Left ventricle myocardium inferior (tissue), 1 donor: Measurements from ENCODE around the gene PIGU. TPM values are rescaled to one million over a fixed set of nuclear protein-coding genes. Genes with fewer than 3 reads are reported as not detected.

Source experiments
- DNase-seq: peaks from one replicate; pipeline ENCODE4 v3.0.0-alpha.2; 2020
- H3K27ac ChIP-seq: fragments of 200-600 bp; replicated peaks from 2 replicates; pipeline ENCODE4 v1.8.0; 2021
- H3K27me3 ChIP-seq: fragments of 200-600 bp; 2 replicates; pipeline ENCODE4 v1.8.0; 2021; ENCODE audit warnings: low read depth
- H3K36me3 ChIP-seq: fragments of 200-600 bp; 2 replicates; pipeline ENCODE4 v1.8.0; 2021
- H3K4me1 ChIP-seq: fragments of 200-600 bp; 2 replicates; pipeline ENCODE4 v1.8.0; 2021
- H3K4me3 ChIP-seq: fragments of 200-600 bp; 2 replicates; pipeline ENCODE4 v1.8.0; 2021; ENCODE audit warnings: mild to moderate bottlenecking, moderate library complexity
- H3K9me3 ChIP-seq: fragments of 200-600 bp; replicated peaks from 2 replicates; pipeline ENCODE4 v1.8.0; 2021
- intact Hi-C: fragments of 100-400 bp; cut with micrococcal nuclease; formaldehyde crosslinking; loops from one replicate; pipeline ENCODE4 v1.11.0; 2022
- total RNA-seq: library from RNA; stranded (reverse); fragmentation: NEBNext Ultra II Directional; extraction: Animal tissue kit (Norgen Biotek cat#: 25700); gene quantifications from one replicate; pipeline ENCODE4 v1.2.1, GENCODE V29; 2021
- TF ChIP-seq, protein P1 (sequence below): fragments of 200-600 bp; IDR thresholded peaks from 2 replicates; pipeline ENCODE4 v1.8.0; 2021; ENCODE audit warnings: antibody characterized with exemption, mild to moderate bottlenecking, borderline replicate concordance
- donor health status: DM: no; HTN: yes; CAD: no; lungs with severe emphysema.

The PIGU gene
- total RNA-seq, 1 donor from 2014 or later, result 13.7 TPM

DNA sequence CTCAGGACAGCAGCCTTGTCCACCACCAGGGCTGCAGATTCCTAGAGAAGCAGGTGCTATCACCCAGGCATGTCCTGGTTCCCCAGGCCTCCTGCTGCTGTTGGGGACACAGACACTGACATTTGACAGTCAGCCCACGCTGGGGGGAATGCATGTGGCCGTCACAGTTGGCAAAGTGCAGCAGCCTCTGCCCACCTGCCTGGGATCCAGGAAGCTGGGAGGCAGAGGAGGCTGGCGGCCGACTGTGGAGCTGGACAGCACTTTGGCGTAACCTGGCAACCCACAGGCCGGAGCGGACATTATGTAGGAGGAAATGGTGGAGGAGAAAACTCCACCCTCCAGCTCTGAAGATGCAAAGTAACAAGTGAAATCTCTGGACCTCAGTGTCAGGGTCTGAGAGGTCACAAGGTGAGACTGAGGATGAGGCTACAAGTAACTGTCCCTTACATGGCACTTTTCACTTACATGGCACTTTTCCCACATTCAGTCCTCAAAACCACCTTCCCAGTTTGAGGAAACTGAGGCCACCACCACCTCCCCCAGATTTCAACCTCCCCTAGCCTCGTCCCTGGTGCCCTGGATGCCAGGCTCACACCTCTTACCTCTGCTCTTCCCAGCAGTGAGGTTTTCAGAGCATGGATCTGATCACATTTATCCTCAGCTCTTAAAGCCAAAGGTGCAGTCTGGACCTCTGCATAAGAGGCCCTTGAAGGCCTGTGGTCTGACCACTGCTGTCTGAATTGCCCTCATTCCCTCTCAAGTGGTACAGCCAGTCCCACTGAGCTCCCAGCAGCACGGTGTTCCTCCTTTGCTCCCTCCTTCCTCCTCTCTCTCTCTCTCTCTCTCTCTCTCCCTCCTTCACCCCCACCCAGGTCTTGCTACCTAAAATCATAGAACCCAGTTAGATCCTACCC lies 109.7 kb downstream of the PIGU start:
- TF ChIP-seq, protein P1, sequence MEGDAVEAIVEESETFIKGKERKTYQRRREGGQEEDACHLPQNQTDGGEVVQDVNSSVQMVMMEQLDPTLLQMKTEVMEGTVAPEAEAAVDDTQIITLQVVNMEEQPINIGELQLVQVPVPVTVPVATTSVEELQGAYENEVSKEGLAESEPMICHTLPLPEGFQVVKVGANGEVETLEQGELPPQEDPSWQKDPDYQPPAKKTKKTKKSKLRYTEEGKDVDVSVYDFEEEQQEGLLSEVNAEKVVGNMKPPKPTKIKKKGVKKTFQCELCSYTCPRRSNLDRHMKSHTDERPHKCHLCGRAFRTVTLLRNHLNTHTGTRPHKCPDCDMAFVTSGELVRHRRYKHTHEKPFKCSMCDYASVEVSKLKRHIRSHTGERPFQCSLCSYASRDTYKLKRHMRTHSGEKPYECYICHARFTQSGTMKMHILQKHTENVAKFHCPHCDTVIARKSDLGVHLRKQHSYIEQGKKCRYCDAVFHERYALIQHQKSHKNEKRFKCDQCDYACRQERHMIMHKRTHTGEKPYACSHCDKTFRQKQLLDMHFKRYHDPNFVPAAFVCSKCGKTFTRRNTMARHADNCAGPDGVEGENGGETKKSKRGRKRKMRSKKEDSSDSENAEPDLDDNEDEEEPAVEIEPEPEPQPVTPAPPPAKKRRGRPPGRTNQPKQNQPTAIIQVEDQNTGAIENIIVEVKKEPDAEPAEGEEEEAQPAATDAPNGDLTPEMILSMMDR, result no peak
- H3K36me3 ChIP-seq, result peaks cover 34% of the 10 kb centered on the region
- H3K4me3 ChIP-seq, result no peak overlapping the region
- H3K4me1 ChIP-seq, result peaks cover 13% of the 10 kb centered on the region
- H3K9me3 ChIP-seq, result no peaks in the 10 kb centered on the region
- no peaks in the 10 kb centered on the region for H3K27me3 ChIP-seq
- no peak overlapping the region for H3K27ac ChIP-seq
- intact Hi-C loops, result no loop called here
- no peak for DNase-seq

GRCh38 chr20:34564833-34565232 lies 112.1 kb downstream of the PIGU start:
- Histone ChIP-seq H3K4me1 (peaks cover 10% of the 10 kb centered on the region), H3K27me3 (no peaks in the 10 kb centered on the region), H3K9me3 (no peaks in the 10 kb centered on the region), H3K4me3 (no peak overlapping the region), H3K36me3 (peaks cover 18% of the 10 kb centered on the region), H3K27ac (peak overlapping the region; percentile 31)
- DNase-seq, result no peak
- intact Hi-C loops, result no loop called here
- TF ChIP-seq, protein P1, result no peak

DNA sequence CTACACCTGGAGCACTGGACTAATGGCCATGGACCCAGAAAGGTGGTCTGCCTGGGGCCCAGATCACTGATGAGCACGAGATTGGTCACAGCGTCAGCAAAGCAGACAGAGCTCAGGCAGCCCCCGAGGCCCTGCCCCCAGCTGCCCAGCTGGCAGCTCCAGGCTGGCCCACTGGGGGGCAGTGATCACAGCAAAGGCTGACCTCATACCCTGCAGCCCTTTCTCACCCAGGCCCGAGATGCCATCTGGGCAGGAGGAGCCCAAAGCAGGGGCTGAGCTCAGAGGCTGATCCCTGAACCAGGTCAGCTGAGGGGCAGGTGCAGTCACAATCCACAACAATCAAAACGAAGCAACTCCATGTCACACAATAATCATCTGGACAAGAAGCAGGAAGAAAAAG lies 114.3 kb downstream of the PIGU start:
- Histone ChIP-seq H3K27me3 (no peaks in the 10 kb centered on the region), H3K9me3 (no peaks in the 10 kb centered on the region), H3K4me1 (peaks cover 29% of the 10 kb centered on the region), H3K27ac (peak overlapping the region; percentile 23), H3K36me3 (peaks cover 6% of the 10 kb centered on the region), H3K4me3 (no peak overlapping the region)
- intact Hi-C loops, result no loop called here
- no peak for DNase-seq
- TF ChIP-seq, protein P1, result peak; percentile 55

DNA sequence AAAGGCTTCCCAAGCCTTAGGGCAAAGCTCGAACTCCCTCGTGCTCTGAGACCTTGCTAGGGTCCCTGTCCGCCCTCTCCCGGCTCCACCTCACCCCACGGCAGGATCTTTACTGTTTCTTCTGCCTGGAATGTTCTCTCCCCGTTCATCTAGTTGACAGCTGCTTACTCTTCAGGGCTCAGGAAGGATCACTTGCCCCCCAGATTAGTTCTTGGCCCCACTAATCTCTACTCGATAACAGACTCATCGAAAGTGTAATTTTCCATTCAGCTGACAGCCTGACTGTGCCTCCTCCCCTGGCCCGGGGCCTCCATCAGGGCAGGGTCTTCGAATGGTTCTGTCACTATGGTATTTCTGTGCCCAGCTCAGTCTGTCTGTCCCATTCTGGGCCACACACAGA lies 115.2 kb downstream of the PIGU start:
- Histone ChIP-seq H3K27me3 (no peaks in the 10 kb centered on the region), H3K27ac (peak overlapping the region; percentile 23), H3K4me3 (no peak overlapping the region), H3K4me1 (peaks cover 32% of the 10 kb centered on the region), H3K36me3 (peaks cover under 1% of the 10 kb centered on the region), H3K9me3 (no peaks in the 10 kb centered on the region)
- TF ChIP-seq, protein P1, result no peak
- intact Hi-C loops, result no loop called here
- DNase-seq, result no peak

DNA sequence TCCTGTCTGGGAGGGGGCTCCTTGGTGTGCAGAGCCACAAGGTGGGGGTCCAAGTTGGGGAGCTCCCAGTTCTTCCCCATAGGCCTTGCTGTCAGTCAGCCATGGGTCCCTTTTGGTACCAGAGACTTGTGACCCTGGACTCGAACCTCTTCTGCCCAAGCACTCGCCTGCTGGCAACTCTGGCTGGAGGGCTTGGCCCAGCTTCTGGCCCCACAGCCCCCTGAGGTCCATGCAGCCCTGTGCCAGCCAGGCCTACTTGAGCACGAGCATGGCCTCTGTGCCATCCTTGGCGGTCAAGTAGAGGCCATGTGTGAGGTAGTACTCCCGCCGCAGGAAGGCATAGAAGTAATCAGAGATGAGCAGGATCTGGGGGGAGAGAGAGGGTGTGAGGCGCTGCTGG lies 116.3 kb downstream of the PIGU start:
- DNase-seq, result no peak
- H3K4me1 ChIP-seq, result peaks cover 32% of the 10 kb centered on the region
- H3K4me3 ChIP-seq, result no peak overlapping the region
- no peaks in the 10 kb centered on the region for H3K9me3 ChIP-seq
- H3K36me3 ChIP-seq, result no peaks in the 10 kb centered on the region
- intact Hi-C loops, result no loop called here
- no peaks in the 10 kb centered on the region for H3K27me3 ChIP-seq
- H3K27ac ChIP-seq, result no peak overlapping the region
- TF ChIP-seq, protein P1, result no peak
